Measurements from ENCODE around the gene ZFPM1.

DNA sequence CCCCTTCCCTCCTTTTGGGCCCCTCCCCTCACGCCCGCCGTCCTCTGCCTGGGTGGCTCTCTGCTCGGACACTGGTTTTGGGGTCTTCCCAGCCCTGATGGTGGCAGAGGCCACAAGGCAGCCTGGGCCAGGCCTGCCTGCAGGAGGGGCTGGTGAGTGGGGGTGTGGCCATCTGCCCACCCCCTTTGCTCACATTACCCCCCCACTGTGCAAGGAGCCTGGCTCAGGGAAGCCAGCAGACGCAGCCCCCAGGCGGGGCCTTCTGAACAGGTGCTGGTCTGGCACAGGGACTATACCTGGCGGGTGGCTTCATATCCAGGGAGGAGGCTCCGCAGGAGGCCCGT lies 10.7 kb upstream of the ZFPM1 start:
- TF ChIP-seq, protein P1, sequence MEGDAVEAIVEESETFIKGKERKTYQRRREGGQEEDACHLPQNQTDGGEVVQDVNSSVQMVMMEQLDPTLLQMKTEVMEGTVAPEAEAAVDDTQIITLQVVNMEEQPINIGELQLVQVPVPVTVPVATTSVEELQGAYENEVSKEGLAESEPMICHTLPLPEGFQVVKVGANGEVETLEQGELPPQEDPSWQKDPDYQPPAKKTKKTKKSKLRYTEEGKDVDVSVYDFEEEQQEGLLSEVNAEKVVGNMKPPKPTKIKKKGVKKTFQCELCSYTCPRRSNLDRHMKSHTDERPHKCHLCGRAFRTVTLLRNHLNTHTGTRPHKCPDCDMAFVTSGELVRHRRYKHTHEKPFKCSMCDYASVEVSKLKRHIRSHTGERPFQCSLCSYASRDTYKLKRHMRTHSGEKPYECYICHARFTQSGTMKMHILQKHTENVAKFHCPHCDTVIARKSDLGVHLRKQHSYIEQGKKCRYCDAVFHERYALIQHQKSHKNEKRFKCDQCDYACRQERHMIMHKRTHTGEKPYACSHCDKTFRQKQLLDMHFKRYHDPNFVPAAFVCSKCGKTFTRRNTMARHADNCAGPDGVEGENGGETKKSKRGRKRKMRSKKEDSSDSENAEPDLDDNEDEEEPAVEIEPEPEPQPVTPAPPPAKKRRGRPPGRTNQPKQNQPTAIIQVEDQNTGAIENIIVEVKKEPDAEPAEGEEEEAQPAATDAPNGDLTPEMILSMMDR (IDR thresholded peaks at IDR 0.05; ENCODE audit: insufficient read depth, low read length, poor library complexity, severe bottlenecking): no peak
- no peak for TF ChIP-seq EZH2phosphoT487 (conservative IDR thresholded peaks at IDR 0.05; ENCODE audit: low read length)

Measured in SU-DHL-6 (cell line).